Heart right ventricle (tissue), 16 donors: ENCODE results near the gene MBD5. TPM values are rescaled to one million over a fixed set of nuclear protein-coding genes. Genes with fewer than 3 reads are reported as not detected.
"Not testable (repeated sequence)": the region's sequence is repeated elsewhere in the genome, so short reads cannot be mapped to it uniquely, and the experiment has no call there.

Experiments
- ATAC-seq, 8 donors: fragments of 200-7000 bp; cut with Tn5 transposase; one replicate each; pipeline ENCODE4 v1.9.1; 2020; ENCODE audit warnings: mild to moderate bottlenecking in 8 of 8, moderate library complexity in 8 of 8, moderate number of reproducible peaks in 1 of 8
- DNase-seq, 2 donors: peaks; one replicate each; pipeline ENCODE4 v3.0.0-alpha.2; 2020
- H3K27ac ChIP-seq, 10 donors: fragments of 200-600 bp; sonication (generic) in 2 of 10; one replicate each; pipeline versions ENCODE4 v1.5.0 to v1.8.0; 2020 to 2022; ENCODE audit warnings: mild to moderate bottlenecking in 3 of 10
- H3K27me3 ChIP-seq, 7 donors: fragments of 200-600 bp; one replicate each; pipeline ENCODE4 v1.8.0; 2021 to 2022; ENCODE audit warnings: mild to moderate bottlenecking in 2 of 7
- H3K36me3 ChIP-seq, 9 donors: fragments of 200-600 bp; sonication (generic) in 1 of 9; one replicate each; pipeline versions ENCODE4 v1.5.0 to v1.8.0; 2020 to 2022; ENCODE audit warnings: mild to moderate bottlenecking in 2 of 9
- H3K4me1 ChIP-seq, 9 donors: fragments of 200-600 bp; sonication (generic) in 1 of 9; one replicate each; pipeline versions ENCODE4 v1.5.0 to v1.8.0; 2020 to 2022; ENCODE audit warnings: mild to moderate bottlenecking in 4 of 9
- H3K4me3 ChIP-seq, 10 donors: fragments of 200-600 bp; sonication (generic) in 2 of 10; one replicate each; pipeline versions ENCODE4 v1.5.0 to v1.8.0; 2020 to 2022; ENCODE audit warnings: mild to moderate bottlenecking in 7 of 10, moderate library complexity in 2 of 10
- H3K9me3 ChIP-seq, 11 donors: fragments of 200-600 bp in 10 of 11; sonication (generic) in 2 of 11; one replicate each; pipeline versions ENCODE4 v1.5.0 to v1.8.0; 2013 to 2022; ENCODE audit warnings: mild to moderate bottlenecking in 2 of 11, control low read depth in 1 of 11, moderate library complexity in 1 of 11
- CTCF ChIP-seq, 9 donors: fragments of 200-600 bp; sonication (generic) in 2 of 9; IDR thresholded peaks; one replicate each; pipeline versions ENCODE4 v1.5.0 to v1.8.0; 2021 to 2022; ENCODE audit warnings: antibody characterized with exemption in 9 of 9, mild to moderate bottlenecking in 5 of 9, moderate library complexity in 1 of 9
- WGBS, 2 donors: extraction: QIAGEN DNeasy Blood & Tissue Kit; methylation state at CpG; one replicate each; pipeline ENCODE4 v1.1.7; 2013; ENCODE audit warnings: inconsistent platforms in 1 of 2; 5-methylcytosine and 5-hydroxymethylcytosine counted together
- intact Hi-C, 10 donors: fragments of 100-400 bp; cut with DNase I; formaldehyde crosslinking; loops; one replicate each; pipeline versions ENCODE4 v1.11.1 to v1.14.2; 2022
- polyA plus RNA-seq, 2 donors: library from polyadenylated mRNA; stranded (reverse); fragments of 200-250 nt; gene quantifications; one replicate each; pipeline ENCODE4 v1.2.3, GENCODE V29; 2013
- total RNA-seq, 10 donors: library from RNA; stranded (reverse); fragmentation: NEBNext Ultra II Directional in 3 of 10; extraction: Animal tissue kit (Norgen Biotek cat#: 25700) in 3 of 10; gene quantifications; one replicate each; pipeline versions ENCODE4 v1.2.1 to v1.2.4, GENCODE V29; 2021 to 2023
- donor health status: Arrhythmogenic right ventricular cardiomyopathy.
- donor health status: ischemic (EF 13 %, LVEDD 7.1; RV severe dilation, severe dysfunction).
- donor health status: healthy with polysubstance abuse.
- donor health status: DM: no; HTN: yes; CAD: no.
- donor health status: DM: no; HTN: no; CAD: no.
- donor health status: ischemic (EF 25% LVEDD 6.9; RV normal size, moderate dysfunction).
- donor health status: ischemic (EF 25% LVEDD 5.7; RV mildly dilated, moderate dysfunction).
- donor health status: healthy.
- donor health status: DM: yes; HTN: yes; CAD: no.
- donor health status: Ischemic cardiomyopathy.
- donor health status: ischemic (EF 35%, LVEDD 5.7; RV mildly dilated, moderate dysfunction).
- donor health status: nonischemic (EF 11% LVEDD 7.7; RV severe dilation, severe dysfunction).
- donor health status: DM: yes; HTN: yes; CAD: no.
- donor health status: PGD.
- donor health status: ischemic (EF 29% LVEDD 5.4; RV normal size, mild dysfunction).
- donor health status: nonischemic (EF 23%, LVEDD 6.1; RV moderate dilation, normal function).

The MBD5 gene
- total and polyA plus RNA-seq, 12 donors: 3.4 to 39.8 (median 35.2) TPM

- intact Hi-C loops: loop anchor here in 2 of 10 donors (10.0 kb wide), 2 partner anchors 506 to 516 kb away; no protein-coding TSS in a partner anchor
- no peak overlapping the region for H3K4me3 ChIP-seq
These were observed 21.8 kb upstream of the MBD5 start for GRCh38 chr2:147999126-147999525.

GRCh38 chr2:148000095-148000494 is 20.8 kb upstream of the MBD5 start:
- intact Hi-C loops: no loop called here
- Histone ChIP-seq H3K27ac (no peak overlapping the region), H3K4me3 (no peak overlapping the region), H3K4me1 (peaks cover 0 to 12% (median 0%) of the 10 kb centered on the region in 9 donors), H3K9me3 (peaks cover 0 to 38% (median 4%) of the 10 kb centered on the region in 11 donors), H3K36me3 (peaks cover 0 to 6% (median 0%) of the 10 kb centered on the region in 9 donors), H3K27me3 (no peaks in the 10 kb centered on the region)
- ATAC-seq (no peak), DNase-seq (no peak)
- WGBS, 2 donors: 53 to 64% methylated on average over 1 of the region's 1 CpG
- TF ChIP-seq CTCF (IDR thresholded peaks at IDR 0.05): no peak

More at GRCh38 chr2:147999126-147999525, 21.8 kb upstream of the MBD5 start:
- Histone ChIP-seq H3K27ac (no peak overlapping the region), H3K4me1 (peaks cover 0 to 12% (median 0%) of the 10 kb centered on the region in 9 donors), H3K36me3 (peaks cover 0 to 9% (median 0%) of the 10 kb centered on the region in 9 donors), H3K9me3 (peaks cover 0 to 41% (median 4%) of the 10 kb centered on the region in 11 donors), H3K27me3 (no peaks in the 10 kb centered on the region)
- no peak for ATAC-seq
- 51 to 64% methylated on average over 2 of the region's 2 CpGs for WGBS, 2 donors
- no peak for DNase-seq
- no peak for TF ChIP-seq CTCF (IDR thresholded peaks at IDR 0.05)

GRCh38 chr2:148002420-148002819 is 18.5 kb upstream of the MBD5 start:
- H3K27me3 ChIP-seq, H3K4me3 ChIP-seq, intact Hi-C loops, DNase-seq, H3K27ac ChIP-seq, H3K36me3 ChIP-seq, ATAC-seq: not testable (repeated sequence)
- peaks cover 0 to 12% (median 0%) of the 10 kb centered on the region in 9 donors for H3K4me1 ChIP-seq
- peaks cover 0 to 27% (median 2%) of the 10 kb centered on the region in 11 donors for H3K9me3 ChIP-seq

GRCh38 chr2:148006249-148007007 is 14.5 kb upstream of the MBD5 start:
- peaks cover 0 to 50% (median 4%) of the 10 kb centered on the region in 11 donors for H3K9me3 ChIP-seq
- H3K4me3 ChIP-seq: no peak overlapping the region
- ATAC-seq (no peak), DNase-seq (no peak)
- peaks cover 0 to 1% (median 0%) of the 10 kb centered on the region in 9 donors for H3K4me1 ChIP-seq
- H3K27ac ChIP-seq: no peak overlapping the region
- H3K36me3 ChIP-seq: no peaks in the 10 kb centered on the region
- WGBS, 2 donors: 84 to 91% methylated on average over 6 of the region's 6 CpGs
- no peak for TF ChIP-seq CTCF (IDR thresholded peaks at IDR 0.05)
- no peaks in the 10 kb centered on the region for H3K27me3 ChIP-seq
- intact Hi-C loops: no loop called here
